ENCODE data around the gene CNTNAP2. TPM values are rescaled to one million over a fixed set of nuclear protein-coding genes. Genes with fewer than 3 reads are reported as not detected.

The CNTNAP2 gene
- total and polyA plus RNA-seq, 2 of the 8 experiments (the other 6 are each of a cell fraction or from before 2014, with no cell fraction given), result 27.9 to 71.0 TPM

DNA sequence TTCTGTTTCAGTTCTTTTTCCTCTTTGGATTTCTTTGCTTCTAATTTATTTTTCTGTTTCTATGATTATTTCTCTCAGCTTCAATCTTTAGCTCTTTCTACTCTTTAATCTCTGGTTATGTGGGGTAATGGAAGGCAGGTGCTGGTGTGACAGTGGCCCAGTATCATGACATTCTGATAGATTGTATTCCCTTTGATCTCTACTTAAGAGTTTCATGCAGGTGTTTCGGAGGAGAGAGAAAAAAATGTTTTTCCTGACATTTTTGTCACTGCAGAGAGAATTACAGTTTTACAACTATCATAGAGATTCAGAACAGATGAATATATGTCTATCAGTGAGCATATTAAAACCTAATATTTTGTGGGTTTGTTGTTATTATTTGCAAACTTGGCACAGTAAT lies 524.9 kb downstream of the CNTNAP2 start:
- Histone ChIP-seq H3K18ac (ENCODE audit: extremely low read depth, low read length) (no peak overlapping the region), H2BK15ac (ENCODE audit: low read length) (no peak overlapping the region), H2AFZ (ENCODE audit: low read length) (no peak overlapping the region), H4K20me1 (replicated peaks in 1 of 2; ENCODE audit: control insufficient read depth in 1 of 2, insufficient read depth in 2 of 2, low read length in 2 of 2) (no peaks in the 10 kb centered on the region), H3K23ac (ENCODE audit: insufficient read length) (no peak overlapping the region), H3K9me3 (ENCODE audit: insufficient read depth in 2 of 2, low read depth in 1 of 2, low read length in 1 of 2) (no peaks in the 10 kb centered on the region), H4K91ac (replicated peaks; ENCODE audit: insufficient read length, low read length) (no peak overlapping the region), H2BK20ac (ENCODE audit: low read length) (no peak overlapping the region), H3K27me3 (replicated peaks in 1 of 4; ENCODE audit: control insufficient read depth in 3 of 4, extremely low read depth in 1 of 4, insufficient read depth in 3 of 4, low read length in 3 of 4) (no peaks in the 10 kb centered on the region), H3K79me2 (ENCODE audit: control insufficient read depth in 1 of 2, insufficient read depth in 2 of 2, low read length in 2 of 2) (no peaks in the 10 kb centered on the region), H3K4me1 (replicated peaks in 1 of 4; ENCODE audit: control insufficient read depth in 3 of 4, insufficient read depth in 4 of 4, low read length in 3 of 4) (peaks cover 0 to 3% (median 0%) of the 10 kb centered on the region in 4 experiments; a peak in 1 of 7 replicates), H4K5ac (ENCODE audit: insufficient read length, low read depth, low read length) (no peak overlapping the region), H3K4ac (replicated peaks; ENCODE audit: insufficient read length, low read depth, low read length) (no peak overlapping the region), H4K8ac (ENCODE audit: extremely low read depth, insufficient read depth, low read length) (no peak overlapping the region), H2AK5ac (ENCODE audit: low read depth, low read length) (no peak overlapping the region), H2BK12ac (ENCODE audit: low read depth, low read length) (no peak overlapping the region), H3K27ac (ENCODE audit: low read depth, low read length) (no peak overlapping the region), H3K23me2 (ENCODE audit: low read depth, low read length) (no peaks in the 10 kb centered on the region), H3K36me3 (ENCODE audit: control insufficient read depth in 2 of 4, insufficient read depth in 4 of 4, low read length in 3 of 4) (no peaks in the 10 kb centered on the region), H3K4me2 (ENCODE audit: insufficient read depth in 1 of 2, low read depth in 2 of 2, low read length in 2 of 2) (no peak overlapping the region), H2BK120ac (replicated peaks; ENCODE audit: low read depth, low read length) (no peak overlapping the region), H3K56ac (replicated peaks; ENCODE audit: insufficient read length, low read depth, low read length) (no peak overlapping the region), H3K14ac (ENCODE audit: insufficient read length) (no peak overlapping the region), H3K4me3 (ENCODE audit: extremely low read depth in 1 of 4, insufficient read depth in 2 of 4, low read depth in 3 of 4, low read length in 4 of 4) (no peak overlapping the region), H2BK5ac (ENCODE audit: low read depth, low read length) (no peak overlapping the region), H3K9ac (replicated peaks in 1 of 4; ENCODE audit: extremely low read depth in 1 of 4, low read depth in 3 of 4, low read length in 3 of 4) (no peak overlapping the region), H3K79me1 (ENCODE audit: low read depth, low read length) (no peaks in the 10 kb centered on the region)
- CTCF ChIA-PET (ENCODE audit: partially characterized antibody), result no interaction called here
- TF ChIP-seq KDM1A (IDR thresholded peaks at IDR 0.05; ENCODE audit: borderline replicate concordance, low read length) (no peak), SIN3A (conservative IDR thresholded peaks at IDR 0.05 in 1 of 2, IDR thresholded peaks at IDR 0.05 in 1 of 2; ENCODE audit: low read depth in 1 of 2, low read length in 2 of 2) (no peak)
- no peak for DNase-seq (ENCODE audit: low read depth in 1 of 2, low spot score in 2 of 2)
- POLR2A ChIA-PET (ENCODE audit: partially characterized antibody), result no interaction called here
- no peak for FAIRE-seq
- WGBS, 2 experiments (ENCODE audit: extremely low coverage in 1 of 2, insufficient coverage in 1 of 2, insufficient read length in 1 of 2, insufficient replicate concordance in 2 of 2, low coverage in 1 of 2, low lambda C conversion rate in 2 of 2, missing lambda C conversion rate in 1 of 2), result 86% methylated on average over 1 of the region's 1 CpG; no CpG with 5 or more reads in 1 of the 2 experiments
